Natural killer cell (primary cell): ENCODE data around the gene NFYC. TPM values are rescaled to one million over a fixed set of nuclear protein-coding genes. Genes with fewer than 3 reads are reported as not detected.

Source experiments
- ATAC-seq, 3 donors: fragments of 150-1000 bp in 2 of 3; fragments of 200-7000 bp in 1 of 3; cut with Tn5 transposase; 1 replicate in 1 of 3; 2 replicates in 2 of 3; pipeline ENCODE4 v1.10.0; 2021; ENCODE audit warnings: mild to moderate bottlenecking in 2 of 3, moderate library complexity in 2 of 3
- DNase-seq, 2 donors: peaks; one replicate each; pipeline versions ENCODE4 v3.0.0 to v3.0.0-alpha.2; 2013 to 2021; ENCODE audit warnings: mixed read lengths in 1 of 2
- H3K27ac ChIP-seq: one replicate; pipeline ENCODE4 v1.5.1; 2013; ENCODE audit warnings: mild to moderate bottlenecking, low read length
- H3K27me3 ChIP-seq: one replicate; pipeline ENCODE4 v1.6.1; 2013; ENCODE audit warnings: low read length; ENCODE audit not compliant: control insufficient read depth, insufficient read depth
- H3K36me3 ChIP-seq: one replicate; pipeline ENCODE4 v1.6.1; 2013; ENCODE audit warnings: low read length; ENCODE audit not compliant: control insufficient read depth, insufficient read depth
- H3K4me1 ChIP-seq: one replicate; pipeline ENCODE4 v1.6.1; 2013; ENCODE audit warnings: low read length; ENCODE audit not compliant: control insufficient read depth, insufficient read depth
- H3K4me3 ChIP-seq: one replicate; pipeline ENCODE4 v1.5.1; 2013; ENCODE audit warnings: low read length
- H3K9me3 ChIP-seq: one replicate; pipeline ENCODE4 v1.6.1; 2013; ENCODE audit warnings: low read length; ENCODE audit not compliant: control insufficient read depth, insufficient read depth
- H3K27ac Mint-ChIP-seq, 2 donors: one replicate each; pipeline ENCODE4 v1.8.0; 2022; ENCODE audit warnings: mild to moderate bottlenecking in 2 of 2, mixed read lengths in 2 of 2, moderate library complexity in 1 of 2
- H3K27me3 Mint-ChIP-seq, 2 donors: one replicate each; pipeline ENCODE4 v1.8.0; 2022; ENCODE audit warnings: low read depth in 2 of 2, mixed read lengths in 2 of 2
- H3K36me3 Mint-ChIP-seq: one replicate; pipeline ENCODE4 v1.8.0; 2022; ENCODE audit warnings: mixed read lengths
- H3K4me1 Mint-ChIP-seq, 2 donors: one replicate each; pipeline ENCODE4 v1.8.0; 2022; ENCODE audit warnings: mixed read lengths in 2 of 2
- H3K4me3 Mint-ChIP-seq: one replicate; pipeline ENCODE4 v1.8.0; 2022; ENCODE audit warnings: mild to moderate bottlenecking, moderate library complexity, mixed read lengths
- H3K9me3 Mint-ChIP-seq, 2 donors: one replicate each; pipeline ENCODE4 v1.8.0; 2022; ENCODE audit warnings: mixed read lengths in 2 of 2
- CTCF ChIP-seq: fragments of 200-600 bp; IDR thresholded peaks from one replicate; pipeline ENCODE4 v1.8.0; 2022; ENCODE audit warnings: antibody characterized with exemption
- WGBS: methylation state at CpG from one replicate; pipeline ENCODE4 v1.1.7; 2013; ENCODE audit warnings: missing lambda C conversion rate; ENCODE audit not compliant: insufficient coverage; 5-methylcytosine and 5-hydroxymethylcytosine counted together
- intact Hi-C: fragments of 100-400 bp; cut with micrococcal nuclease; formaldehyde crosslinking; loops from one replicate; pipeline ENCODE4 v1.14.2; 2022
- total RNA-seq, 4 donors: library from RNA; stranded (reverse); fragments of 120-200 nt in 1 of 4; gene quantifications; one replicate each; pipeline versions ENCODE4 v1.2.3 to v1.2.4, GENCODE V29; 2013 to 2022

NFYC gene
- total RNA-seq, 3 donors from 2014 or later (not counting 1 experiment from before 2014, with no cell fraction given): 38.7 to 60.4 (median 48.5) TPM

- intact Hi-C loops: no loop called here
- H3K27me3 Mint-ChIP-seq: peaks cover 0 to 5% of the 10 kb centered on the region in 2 donors
- H3K9me3 Mint-ChIP-seq: no peaks in the 10 kb centered on the region
- TF ChIP-seq CTCF: no peak
- DNase-seq (no peak), ATAC-seq (no peak)
- WGBS: 76% methylated on average over 9 of the region's 9 CpGs
- Histone ChIP-seq H3K36me3 (no peaks in the 10 kb centered on the region), H3K4me1 (peaks cover 20% of the 10 kb centered on the region), H3K27ac (no peak overlapping the region), H3K4me3 (no peak overlapping the region), H3K27me3 (no peaks in the 10 kb centered on the region), H3K9me3 (no peaks in the 10 kb centered on the region)
- H3K36me3 Mint-ChIP-seq: no peaks in the 10 kb centered on the region
- no peak overlapping the region for H3K27ac Mint-ChIP-seq
- H3K4me1 Mint-ChIP-seq: peaks cover 12 to 26% of the 10 kb centered on the region in 2 donors
- H3K4me3 Mint-ChIP-seq: no peak overlapping the region
Observed at GRCh38 chr1:40799351-40799867, 107.9 kb downstream of the NFYC start.

GRCh38 chr1:40801742-40802077, 110.2 kb downstream of the NFYC start:
- Histone ChIP-seq H3K27me3 (no peaks in the 10 kb centered on the region), H3K9me3 (no peaks in the 10 kb centered on the region), H3K4me3 (peak overlapping the region; percentile 44), H3K27ac (no peak overlapping the region), H3K4me1 (peaks cover 20% of the 10 kb centered on the region), H3K36me3 (no peaks in the 10 kb centered on the region)
- Mint-ChIP-seq H3K36me3 (no peaks in the 10 kb centered on the region), H3K4me1 (peaks cover 12 to 21% of the 10 kb centered on the region in 2 donors), H3K27ac (peak overlapping the region in 1 of 2 donors; percentile 85), H3K9me3 (no peaks in the 10 kb centered on the region), H3K4me3 (peak overlapping the region; percentile 75), H3K27me3 (peaks cover 0 to 5% of the 10 kb centered on the region in 2 donors)
- TF ChIP-seq CTCF: no peak
- ATAC-seq (no peak), DNase-seq (no peak)
- intact Hi-C loops: loop anchor here (1.0 kb wide), 1 partner anchor 61 kb away; the partner anchor contains the start of gene CITED4
- 78% methylated on average over 1 of the region's 3 CpGs for WGBS

GRCh38 chr1:40802078-40802741, 110.7 kb downstream of the NFYC start:
- 5% methylated on average over 53 of the region's 56 CpGs for WGBS
- H3K9me3 ChIP-seq: no peaks in the 10 kb centered on the region
- H3K27me3 ChIP-seq: no peaks in the 10 kb centered on the region
- peak overlapping the region; percentile 44 for H3K4me3 ChIP-seq
- Mint-ChIP-seq H3K27ac (peak overlapping the region; percentile 23 to 85), H3K36me3 (no peaks in the 10 kb centered on the region), H3K4me3 (peak overlapping the region; percentile 75), H3K4me1 (peaks cover 12 to 21% of the 10 kb centered on the region in 2 donors), H3K27me3 (peaks cover 0 to 2% of the 10 kb centered on the region in 2 donors), H3K9me3 (no peaks in the 10 kb centered on the region)
- H3K4me1 ChIP-seq: peaks cover 20% of the 10 kb centered on the region
- H3K27ac ChIP-seq: peak overlapping the region; percentile 55
- intact Hi-C loops: loop anchor here (1.0 kb wide), 1 partner anchor 60 kb away; the partner anchor contains the start of gene CITED4
- no peaks in the 10 kb centered on the region for H3K36me3 ChIP-seq
- peak; percentile 79 to 93 for DNase-seq
- no peak for TF ChIP-seq CTCF
- ATAC-seq: peak; percentile 96 to 98 (median 96)
